ENCODE results near the gene SLC6A19.
"Not testable (repeated sequence)": the region's sequence is repeated elsewhere in the genome, so short reads cannot be mapped to it uniquely, and the experiment has no call there.

SLC6A19 gene

DNA sequence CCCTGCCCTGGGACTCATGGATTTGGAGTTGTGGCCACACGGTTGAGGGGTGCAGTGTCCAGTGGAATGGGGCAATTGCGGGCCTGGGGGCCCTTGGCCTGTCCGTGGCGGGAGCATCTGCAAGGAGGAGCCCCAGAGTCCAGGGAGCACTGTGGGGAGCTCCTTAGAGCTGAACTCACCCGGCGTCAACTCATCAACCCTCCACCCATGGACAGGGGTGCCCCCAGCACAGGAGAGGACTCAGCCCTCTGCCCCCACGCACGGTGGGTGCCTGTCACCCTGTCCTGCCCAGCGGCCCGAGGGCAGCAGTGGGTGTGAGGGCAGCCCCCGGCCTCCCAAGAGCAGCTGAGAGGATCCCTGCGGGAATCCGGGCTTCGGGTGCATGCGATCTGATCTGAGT, 23.2 kb downstream of the SLC6A19 start:
- TF ChIP-seq, protein P1, sequence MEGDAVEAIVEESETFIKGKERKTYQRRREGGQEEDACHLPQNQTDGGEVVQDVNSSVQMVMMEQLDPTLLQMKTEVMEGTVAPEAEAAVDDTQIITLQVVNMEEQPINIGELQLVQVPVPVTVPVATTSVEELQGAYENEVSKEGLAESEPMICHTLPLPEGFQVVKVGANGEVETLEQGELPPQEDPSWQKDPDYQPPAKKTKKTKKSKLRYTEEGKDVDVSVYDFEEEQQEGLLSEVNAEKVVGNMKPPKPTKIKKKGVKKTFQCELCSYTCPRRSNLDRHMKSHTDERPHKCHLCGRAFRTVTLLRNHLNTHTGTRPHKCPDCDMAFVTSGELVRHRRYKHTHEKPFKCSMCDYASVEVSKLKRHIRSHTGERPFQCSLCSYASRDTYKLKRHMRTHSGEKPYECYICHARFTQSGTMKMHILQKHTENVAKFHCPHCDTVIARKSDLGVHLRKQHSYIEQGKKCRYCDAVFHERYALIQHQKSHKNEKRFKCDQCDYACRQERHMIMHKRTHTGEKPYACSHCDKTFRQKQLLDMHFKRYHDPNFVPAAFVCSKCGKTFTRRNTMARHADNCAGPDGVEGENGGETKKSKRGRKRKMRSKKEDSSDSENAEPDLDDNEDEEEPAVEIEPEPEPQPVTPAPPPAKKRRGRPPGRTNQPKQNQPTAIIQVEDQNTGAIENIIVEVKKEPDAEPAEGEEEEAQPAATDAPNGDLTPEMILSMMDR (IDR thresholded peaks at IDR 0.05; ENCODE audit: low read depth, low read length, missing control alignments): no peak
- no peak overlapping the region for H3K4me3 ChIP-seq (ENCODE audit: low read depth, low read length)
- no peak for DNase-seq (ENCODE audit: low read depth)

- DNase-seq (ENCODE audit: low read depth): no peak
- TF ChIP-seq, protein P1 (IDR thresholded peaks at IDR 0.05; ENCODE audit: low read depth, low read length, missing control alignments): no peak
- H3K4me3 ChIP-seq (ENCODE audit: low read depth, low read length): no peak within 1 kb of the TSS
These were observed 23.7 kb downstream of the SLC6A19 start, which contains the start of gene SLC6A18 for GRCh38 chr5:1225081-1225480. Gene SLC6A18, plus strand, starts transcription at chr5:1225381. Its CDS starts 97 bp downstream, at chr5:1225478.

GRCh38 chr5:1226231-1226630, 24.8 kb downstream of the SLC6A19 start:
- no peak overlapping the region for H3K4me3 ChIP-seq (ENCODE audit: low read depth, low read length)
- DNase-seq (ENCODE audit: low read depth): no peak
- TF ChIP-seq, protein P1 (IDR thresholded peaks at IDR 0.05; ENCODE audit: low read depth, low read length, missing control alignments): no peak

GRCh38 chr5:1226839-1227581, 25.6 kb downstream of the SLC6A19 start:
- no peak for DNase-seq (ENCODE audit: low read depth)
- TF ChIP-seq, protein P1 (IDR thresholded peaks at IDR 0.05; ENCODE audit: low read depth, low read length, missing control alignments): no peak
- H3K4me3 ChIP-seq (ENCODE audit: low read depth, low read length): no peak overlapping the region

DNA sequence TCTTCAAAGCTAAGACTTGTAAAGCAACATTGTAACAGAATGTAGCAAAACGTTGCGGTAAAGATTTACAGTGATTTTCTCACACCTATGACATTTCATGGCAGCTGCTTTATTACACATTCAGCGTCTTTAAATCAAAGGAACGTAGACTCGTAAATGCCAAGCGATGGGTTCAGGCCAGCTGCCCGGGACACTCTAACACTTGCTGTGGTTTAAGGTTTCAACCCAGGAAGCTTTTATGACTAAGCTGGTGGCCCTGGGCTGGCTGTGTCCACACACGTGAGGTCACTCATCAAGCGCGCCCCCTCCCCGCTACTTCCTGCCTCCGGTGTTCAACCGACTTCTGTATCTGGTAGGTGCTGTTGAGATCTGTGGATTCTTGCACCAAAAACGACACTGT, 26.3 kb downstream of the SLC6A19 start:
- TF ChIP-seq, protein P1 (IDR thresholded peaks at IDR 0.05; ENCODE audit: low read depth, low read length, missing control alignments): no peak
- no peak overlapping the region for H3K4me3 ChIP-seq (ENCODE audit: low read depth, low read length)
- no peak for DNase-seq (ENCODE audit: low read depth)

- no peak overlapping the region for H3K4me3 ChIP-seq (ENCODE audit: low read depth, low read length)
- no peak for DNase-seq (ENCODE audit: low read depth)
- TF ChIP-seq, protein P1 (IDR thresholded peaks at IDR 0.05; ENCODE audit: low read depth, low read length, missing control alignments): no peak
These were observed 26.7 kb downstream of the SLC6A19 start for GRCh38 chr5:1228120-1228519.

DNA sequence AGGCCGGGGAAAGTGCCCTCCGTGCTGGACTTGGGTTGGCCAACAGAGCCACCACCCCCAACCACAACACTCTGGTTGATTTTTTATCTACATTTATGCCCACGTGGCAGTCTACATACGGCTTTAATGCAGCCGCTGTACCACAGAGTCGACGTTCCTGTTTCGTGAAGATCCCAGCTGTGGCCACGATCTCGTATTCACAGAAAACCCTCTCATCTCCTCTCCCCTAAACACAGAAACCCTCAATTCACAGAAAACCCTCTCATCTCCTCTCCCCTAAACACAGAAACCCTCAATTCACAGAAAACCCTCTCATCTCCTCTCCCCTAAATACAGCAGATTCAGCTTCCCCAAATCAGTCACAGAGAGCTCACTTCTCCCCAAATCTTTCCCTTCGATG, 27.6 kb downstream of the SLC6A19 start:
- H3K4me3 ChIP-seq (ENCODE audit: low read depth, low read length); DNase-seq (ENCODE audit: low read depth): not testable (repeated sequence)
